Naive B cell (primary cell): Measurements from ENCODE around the gene ANOS1. TPM values are rescaled to one million over a fixed set of nuclear protein-coding genes. Genes with fewer than 3 reads are reported as not detected.

Experiments used
- ATAC-seq, 2 donors: fragments of 150-1000 bp; cut with Tn5 transposase; 2 replicates each; pipeline ENCODE4 v1.10.0; 2021; ENCODE audit warnings: low read depth in 2 of 2, mild to moderate bottlenecking in 2 of 2, moderate library complexity in 2 of 2
- DNase-seq: peaks from one replicate; pipeline ENCODE4 v3.0.0; 2022
- H3K27ac Mint-ChIP-seq, 6 donors: one replicate each; pipeline ENCODE4 v1.8.0; 2020 to 2022; ENCODE audit warnings: mild to moderate bottlenecking in 6 of 6, mixed read lengths in 6 of 6, moderate library complexity in 5 of 6, inconsistent platforms in 2 of 6
- H3K27me3 Mint-ChIP-seq, 3 donors: one replicate each; pipeline ENCODE4 v1.8.0; 2021 to 2022; ENCODE audit warnings: mixed read lengths in 3 of 3, mild to moderate bottlenecking in 1 of 3
- H3K36me3 Mint-ChIP-seq, 2 donors: one replicate each; pipeline ENCODE4 v1.8.0; 2020 to 2022; ENCODE audit warnings: mixed read lengths in 2 of 2, inconsistent platforms in 1 of 2, mild to moderate bottlenecking in 1 of 2
- H3K4me1 Mint-ChIP-seq, 3 donors: one replicate each; pipeline ENCODE4 v1.8.0; 2020 to 2022; ENCODE audit warnings: mixed read lengths in 3 of 3, inconsistent platforms in 1 of 3, mild to moderate bottlenecking in 1 of 3, moderate library complexity in 1 of 3
- H3K4me3 Mint-ChIP-seq, 8 donors: one replicate each; pipeline ENCODE4 v1.8.0; 2020 to 2022; ENCODE audit warnings: mild to moderate bottlenecking in 8 of 8, mixed read lengths in 8 of 8, moderate library complexity in 8 of 8, inconsistent platforms in 2 of 8
- H3K9me3 Mint-ChIP-seq, 7 donors: one replicate each; pipeline ENCODE4 v1.8.0; 2020 to 2022; ENCODE audit warnings: mixed read lengths in 7 of 7, mild to moderate bottlenecking in 5 of 7, inconsistent platforms in 2 of 7, moderate library complexity in 1 of 7
- polyA plus RNA-seq, 6 donors: library from polyadenylated mRNA; unstranded; fragments of 300-500 nt; fragmentation: Illumina TruSeq; gene quantifications; one replicate each; pipeline ENCODE4 v1.2.3, GENCODE V29; 2021; ENCODE audit warnings: low read depth in 6 of 6

Gene ANOS1
- polyA plus RNA-seq, 6 donors from 2014 or later, result not detected

- H3K9me3 Mint-ChIP-seq, result peaks cover 0 to 8% (median 0%) of the 10 kb centered on the region in 7 donors
- ATAC-seq (no peak), DNase-seq (no peak)
- no peaks in the 10 kb centered on the region for H3K4me1 Mint-ChIP-seq
- no peaks in the 10 kb centered on the region for H3K36me3 Mint-ChIP-seq
- H3K4me3 Mint-ChIP-seq, result no peak overlapping the region
- H3K27me3 Mint-ChIP-seq, result peaks cover 5 to 8% (median 6%) of the 10 kb centered on the region in 3 donors
- H3K27ac Mint-ChIP-seq, result no peak overlapping the region
Measured at GRCh38 chrX:8689473-8689872, 42.5 kb downstream of the ANOS1 start.

GRCh38 chrX:8688776-8689175 is 43.2 kb downstream of the ANOS1 start:
- H3K27me3 Mint-ChIP-seq, result peaks cover 5 to 12% (median 6%) of the 10 kb centered on the region in 3 donors
- ATAC-seq (no peak), DNase-seq (no peak)
- H3K4me1 Mint-ChIP-seq, result peaks cover 0 to 4% (median 0%) of the 10 kb centered on the region in 3 donors
- H3K9me3 Mint-ChIP-seq, result peaks cover 0 to 7% (median 0%) of the 10 kb centered on the region in 7 donors
- H3K36me3 Mint-ChIP-seq, result no peaks in the 10 kb centered on the region
- no peak overlapping the region for H3K4me3 Mint-ChIP-seq
- H3K27ac Mint-ChIP-seq, result no peak overlapping the region

GRCh38 chrX:8684201-8684965 is 47.6 kb downstream of the ANOS1 start:
- no peak for ATAC-seq
- Mint-ChIP-seq H3K9me3 (peaks cover 0 to 2% (median 0%) of the 10 kb centered on the region in 7 donors), H3K36me3 (no peaks in the 10 kb centered on the region), H3K4me3 (no peak overlapping the region), H3K27me3 (peaks cover 9 to 21% (median 18%) of the 10 kb centered on the region in 3 donors), H3K4me1 (peaks cover 0 to 4% (median 0%) of the 10 kb centered on the region in 3 donors), H3K27ac (peak overlapping the region in 1 of 6 donors; percentile 68)
- no peak for DNase-seq

- DNase-seq, result no peak
- no peak for ATAC-seq
- no peak overlapping the region for H3K27ac Mint-ChIP-seq
- peaks cover 9 to 24% (median 18%) of the 10 kb centered on the region in 3 donors for H3K27me3 Mint-ChIP-seq
- H3K4me1 Mint-ChIP-seq, result peaks cover 0 to 4% (median 0%) of the 10 kb centered on the region in 3 donors
- peaks cover 0 to 2% (median 0%) of the 10 kb centered on the region in 7 donors for H3K9me3 Mint-ChIP-seq
- no peaks in the 10 kb centered on the region for H3K36me3 Mint-ChIP-seq
- H3K4me3 Mint-ChIP-seq, result no peak overlapping the region
Measured at GRCh38 chrX:8683687-8684086, 48.2 kb downstream of the ANOS1 start.

- H3K9me3 Mint-ChIP-seq, result peaks cover 0 to 2% (median 0%) of the 10 kb centered on the region in 7 donors
- H3K4me1 Mint-ChIP-seq, result peaks cover 0 to 4% (median 0%) of the 10 kb centered on the region in 3 donors
- peak overlapping the region in 2 of 6 donors; percentile 40 to 55 for H3K27ac Mint-ChIP-seq
- no peak for ATAC-seq
- H3K4me3 Mint-ChIP-seq, result no peak overlapping the region
- H3K27me3 Mint-ChIP-seq, result peaks cover 4 to 25% (median 12%) of the 10 kb centered on the region in 3 donors
- no peaks in the 10 kb centered on the region for H3K36me3 Mint-ChIP-seq
- DNase-seq, result no peak
Measured at GRCh38 chrX:8679550-8679949, 52.4 kb downstream of the ANOS1 start.

GRCh38 chrX:8675006-8675630 is 56.8 kb downstream of the ANOS1 start:
- Mint-ChIP-seq H3K4me3 (no peak overlapping the region), H3K27ac (no peak overlapping the region), H3K36me3 (no peaks in the 10 kb centered on the region), H3K4me1 (no peaks in the 10 kb centered on the region), H3K27me3 (peaks cover 0 to 13% (median 4%) of the 10 kb centered on the region in 3 donors), H3K9me3 (peaks cover 0 to 5% (median 0%) of the 10 kb centered on the region in 7 donors)
- ATAC-seq (no peak), DNase-seq (no peak)

GRCh38 chrX:8673201-8673600 is 58.7 kb downstream of the ANOS1 start:
- peaks cover 0 to 5% (median 0%) of the 10 kb centered on the region in 7 donors for H3K9me3 Mint-ChIP-seq
- no peak overlapping the region for H3K4me3 Mint-ChIP-seq
- no peak overlapping the region for H3K27ac Mint-ChIP-seq

GRCh38 chrX:8672176-8672575 is 59.8 kb downstream of the ANOS1 start:
- H3K36me3 Mint-ChIP-seq, result no peaks in the 10 kb centered on the region
- peaks cover 0 to 5% (median 0%) of the 10 kb centered on the region in 7 donors for H3K9me3 Mint-ChIP-seq
- no peak overlapping the region for H3K27ac Mint-ChIP-seq
- DNase-seq (no peak), ATAC-seq (no peak)
- H3K27me3 Mint-ChIP-seq, result peaks cover 0 to 8% (median 4%) of the 10 kb centered on the region in 3 donors
- no peak overlapping the region for H3K4me3 Mint-ChIP-seq
- no peaks in the 10 kb centered on the region for H3K4me1 Mint-ChIP-seq

More at GRCh38 chrX:8673201-8673600, 58.7 kb downstream of the ANOS1 start:
- ATAC-seq, result no peak
- Mint-ChIP-seq H3K4me1 (no peaks in the 10 kb centered on the region), H3K27me3 (peaks cover 0 to 8% (median 4%) of the 10 kb centered on the region in 3 donors), H3K36me3 (no peaks in the 10 kb centered on the region)
- no peak for DNase-seq

GRCh38 chrX:8668813-8669212 is 63.1 kb downstream of the ANOS1 start:
- DNase-seq (no peak), ATAC-seq (no peak)
- Mint-ChIP-seq H3K9me3 (peaks cover 0 to 5% (median 0%) of the 10 kb centered on the region in 7 donors), H3K36me3 (no peaks in the 10 kb centered on the region), H3K27ac (no peak overlapping the region), H3K4me3 (no peak overlapping the region), H3K27me3 (peaks cover 0 to 8% (median 4%) of the 10 kb centered on the region in 3 donors), H3K4me1 (no peaks in the 10 kb centered on the region)

- peaks cover 0 to 4% of the 10 kb centered on the region in 2 donors for H3K36me3 Mint-ChIP-seq
- H3K4me1 Mint-ChIP-seq, result no peaks in the 10 kb centered on the region
- H3K4me3 Mint-ChIP-seq, result no peak overlapping the region
- no peaks in the 10 kb centered on the region for H3K27me3 Mint-ChIP-seq
- no peak for DNase-seq
- no peak for ATAC-seq
- H3K27ac Mint-ChIP-seq, result peak overlapping the region in 1 of 6 donors; percentile 22
- peaks cover 0 to 12% (median 3%) of the 10 kb centered on the region in 7 donors for H3K9me3 Mint-ChIP-seq
Measured at GRCh38 chrX:8663325-8663724, 68.6 kb downstream of the ANOS1 start.

- ATAC-seq, result no peak
- no peak overlapping the region for H3K27ac Mint-ChIP-seq
- no peaks in the 10 kb centered on the region for H3K27me3 Mint-ChIP-seq
- H3K4me3 Mint-ChIP-seq, result no peak overlapping the region
- no peaks in the 10 kb centered on the region for H3K4me1 Mint-ChIP-seq
- peaks cover 0 to 8% (median 4%) of the 10 kb centered on the region in 7 donors for H3K9me3 Mint-ChIP-seq
- peaks cover 0 to 4% of the 10 kb centered on the region in 2 donors for H3K36me3 Mint-ChIP-seq
- DNase-seq, result no peak
Measured at GRCh38 chrX:8657883-8658282, 74.1 kb downstream of the ANOS1 start.

GRCh38 chrX:8653956-8654355 is 78.0 kb downstream of the ANOS1 start:
- H3K9me3 Mint-ChIP-seq, result peaks cover 0 to 9% (median 5%) of the 10 kb centered on the region in 7 donors
- H3K4me3 Mint-ChIP-seq, result no peak overlapping the region
- no peaks in the 10 kb centered on the region for H3K4me1 Mint-ChIP-seq
- H3K27ac Mint-ChIP-seq, result no peak overlapping the region
- H3K36me3 Mint-ChIP-seq, result no peaks in the 10 kb centered on the region
- ATAC-seq (no peak), DNase-seq (no peak)
- no peaks in the 10 kb centered on the region for H3K27me3 Mint-ChIP-seq

- Mint-ChIP-seq H3K9me3 (peaks cover 0 to 9% (median 5%) of the 10 kb centered on the region in 7 donors), H3K36me3 (no peaks in the 10 kb centered on the region), H3K27me3 (no peaks in the 10 kb centered on the region), H3K27ac (no peak overlapping the region), H3K4me1 (no peaks in the 10 kb centered on the region), H3K4me3 (no peak overlapping the region)
- ATAC-seq, result no peak
- DNase-seq, result no peak
Measured at GRCh38 chrX:8649969-8650368, 82.0 kb downstream of the ANOS1 start.

GRCh38 chrX:8647176-8647575 is 84.8 kb downstream of the ANOS1 start:
- peaks cover 0 to 9% (median 6%) of the 10 kb centered on the region in 7 donors for H3K9me3 Mint-ChIP-seq
- H3K4me1 Mint-ChIP-seq, result no peaks in the 10 kb centered on the region
- H3K36me3 Mint-ChIP-seq, result no peaks in the 10 kb centered on the region
- DNase-seq, result no peak
- no peak overlapping the region for H3K4me3 Mint-ChIP-seq
- H3K27ac Mint-ChIP-seq, result no peak overlapping the region
- ATAC-seq, result no peak
- no peaks in the 10 kb centered on the region for H3K27me3 Mint-ChIP-seq
